GM19193 (cell line): Measurements from ENCODE around the gene TAGLN3.

ENCODE experiments used
- POLR2A ChIP-seq: IDR thresholded peaks from 4 replicates; pipeline ENCODE4 v1.6.1; 2011; ENCODE audit not compliant: insufficient read depth, insufficient read length; ENCODE audit errors: extremely low read depth

Gene TAGLN3

GRCh38 chr3:111999484-112000324 lies 982 bp downstream of the TAGLN3 start:
- TF ChIP-seq POLR2A, result no peak

- no peak for TF ChIP-seq POLR2A
Measured at GRCh38 chr3:112000367-112000771, 1.6 kb downstream of the TAGLN3 start.

GRCh38 chr3:112000966-112001365 lies 2.2 kb downstream of the TAGLN3 start:
- no peak for TF ChIP-seq POLR2A

GRCh38 chr3:112001526-112001925 lies 2.8 kb downstream of the TAGLN3 start:
- no peak for TF ChIP-seq POLR2A

- TF ChIP-seq POLR2A, result no peak
Measured at GRCh38 chr3:112002096-112002971, 3.6 kb downstream of the TAGLN3 start.

GRCh38 chr3:112003321-112004080 lies 4.8 kb downstream of the TAGLN3 start:
- TF ChIP-seq POLR2A, result no peak

GRCh38 chr3:112004187-112004586 lies 5.5 kb downstream of the TAGLN3 start:
- no peak for TF ChIP-seq POLR2A

- no peak for TF ChIP-seq POLR2A
Measured at GRCh38 chr3:112004669-112005068, 5.9 kb downstream of the TAGLN3 start.

- TF ChIP-seq POLR2A, result no peak
Measured at GRCh38 chr3:112005091-112005672, 6.5 kb downstream of the TAGLN3 start.

GRCh38 chr3:112007633-112008032 lies 8.9 kb downstream of the TAGLN3 start:
- no peak for TF ChIP-seq POLR2A

- TF ChIP-seq POLR2A, result no peak
Measured at GRCh38 chr3:112009670-112010069, 10.9 kb downstream of the TAGLN3 start.

GRCh38 chr3:112010636-112011035 lies 11.9 kb downstream of the TAGLN3 start:
- no peak for TF ChIP-seq POLR2A

- no peak for TF ChIP-seq POLR2A
Measured at GRCh38 chr3:112011376-112011940, 12.7 kb downstream of the TAGLN3 start.
